HG02588 (cell line): ENCODE results near the gene FBXO46.
A peak's percentile ranks its signal among the peaks of the same experiment; 100 is the strongest.
"Not testable (repeated sequence)": the region's sequence is repeated elsewhere in the genome, so short reads cannot be mapped to it uniquely, and the experiment has no call there.

Experiments used
- ATAC-seq: cut with Tn5 transposase; IDR thresholded peaks from one replicate; pipeline ENCODE4 v1.9.1; 2021; ENCODE audit warnings: mild to moderate bottlenecking, moderate library complexity; ENCODE audit not compliant: unreplicated experiment

FBXO46 gene

GRCh38 chr19:45729800-45730290, 851 bp downstream of the FBXO46 start:
- ATAC-seq, result no peak

GRCh38 chr19:45728683-45729082, 2.0 kb downstream of the FBXO46 start:
- ATAC-seq, result not testable (repeated sequence)

GRCh38 chr19:45720065-45720464, 10.6 kb downstream of the FBXO46 start:
- not testable (repeated sequence) for ATAC-seq

- no peak for ATAC-seq
Measured at GRCh38 chr19:45717983-45718650, 12.6 kb downstream of the FBXO46 start.

- ATAC-seq, result peak; percentile 90
Measured at GRCh38 chr19:45717131-45717982, 13.3 kb downstream of the FBXO46 start.

GRCh38 chr19:45716359-45717130, 14.2 kb downstream of the FBXO46 start:
- ATAC-seq, result no peak

GRCh38 chr19:45715139-45715538, 15.6 kb downstream of the FBXO46 start:
- no peak for ATAC-seq

GRCh38 chr19:45713141-45713540, 17.6 kb downstream of the FBXO46 start:
- no peak for ATAC-seq

GRCh38 chr19:45712699-45713067, 18.0 kb downstream of the FBXO46 start:
- ATAC-seq, result no peak

GRCh38 chr19:45711851-45712698, 18.6 kb downstream of the FBXO46 start:
- ATAC-seq, result no peak

- ATAC-seq, result no peak
Measured at GRCh38 chr19:45710356-45711130, 20.2 kb downstream of the FBXO46 start.

GRCh38 chr19:45705710-45706415, 24.8 kb downstream of the FBXO46 start:
- no peak for ATAC-seq

GRCh38 chr19:45705115-45705514, 25.6 kb downstream of the FBXO46 start:
- no peak for ATAC-seq

GRCh38 chr19:45701676-45702075, 29.0 kb downstream of the FBXO46 start:
- ATAC-seq, result no peak

- no peak for ATAC-seq
Measured at GRCh38 chr19:45693106-45693788, 37.4 kb downstream of the FBXO46 start.

- ATAC-seq, result peak; percentile 78
Measured at GRCh38 chr19:45692187-45693105, 38.2 kb downstream of the FBXO46 start, which contains the start of gene QPCTL. Gene QPCTL (plus strand): TSS chr19:45692666. CDS start chr19:45692704, 38 bp downstream.

- peak; percentile 54 for ATAC-seq
Measured at GRCh38 chr19:45691516-45692186, 39.0 kb downstream of the FBXO46 start, which contains the start of gene SNRPD2. Gene SNRPD2 (minus strand): TSS chr19:45691953. CDS start chr19:45691888, 65 bp downstream.
